ENCODE data around the gene SMAD5.

The SMAD5 gene

GRCh38 chr5:136200761-136201160 is 68.1 kb downstream of the SMAD5 start:
- Mint-ChIP-seq H3K27ac (no peak overlapping the region), H3K4me1 (peaks cover 43% of the 10 kb centered on the region), H3K27me3 (ENCODE audit: low read depth, poor library complexity) (peaks cover 26% of the 10 kb centered on the region), H3K36me3 (ENCODE audit: low read depth) (no peaks in the 10 kb centered on the region), H3K4me3 (no peak overlapping the region), H3K9me3 (no peaks in the 10 kb centered on the region)
- DNase-seq: no peak
- no peak for TF ChIP-seq CTCF (IDR thresholded peaks at IDR 0.05)

GRCh38 chr5:136201870-136202269 is 69.2 kb downstream of the SMAD5 start:
- peak overlapping the region; percentile 13 for H3K4me3 Mint-ChIP-seq
- no peaks in the 10 kb centered on the region for H3K9me3 Mint-ChIP-seq
- peaks cover 17% of the 10 kb centered on the region for H3K27me3 Mint-ChIP-seq (ENCODE audit: low read depth, poor library complexity)
- TF ChIP-seq CTCF (IDR thresholded peaks at IDR 0.05): no peak
- peaks cover 35% of the 10 kb centered on the region for H3K4me1 Mint-ChIP-seq
- no peak for DNase-seq
- peak overlapping the region; percentile 12 for H3K27ac Mint-ChIP-seq
- no peaks in the 10 kb centered on the region for H3K36me3 Mint-ChIP-seq (ENCODE audit: low read depth)

GRCh38 chr5:136202469-136203205 is 70.0 kb downstream of the SMAD5 start:
- Mint-ChIP-seq H3K27ac (no peak overlapping the region), H3K36me3 (ENCODE audit: low read depth) (no peaks in the 10 kb centered on the region), H3K27me3 (ENCODE audit: low read depth, poor library complexity) (peaks cover 16% of the 10 kb centered on the region), H3K4me1 (peaks cover 35% of the 10 kb centered on the region), H3K9me3 (no peaks in the 10 kb centered on the region), H3K4me3 (peak overlapping the region; percentile 76)
- peak; percentile 56 for DNase-seq
- no peak for TF ChIP-seq CTCF (IDR thresholded peaks at IDR 0.05)

- no peaks in the 10 kb centered on the region for H3K9me3 Mint-ChIP-seq
- DNase-seq: no peak
- H3K36me3 Mint-ChIP-seq (ENCODE audit: low read depth): no peaks in the 10 kb centered on the region
- peaks cover 12% of the 10 kb centered on the region for H3K27me3 Mint-ChIP-seq (ENCODE audit: low read depth, poor library complexity)
- H3K27ac Mint-ChIP-seq: peak overlapping the region; percentile 53
- peak overlapping the region; percentile 76 for H3K4me3 Mint-ChIP-seq
- TF ChIP-seq CTCF (IDR thresholded peaks at IDR 0.05): no peak
- H3K4me1 Mint-ChIP-seq: peaks cover 35% of the 10 kb centered on the region
Measured at GRCh38 chr5:136203303-136203922, 70.8 kb downstream of the SMAD5 start.

- Mint-ChIP-seq H3K4me1 (peaks cover 29% of the 10 kb centered on the region), H3K27me3 (ENCODE audit: low read depth, poor library complexity) (peaks cover 13% of the 10 kb centered on the region)
- no peak for TF ChIP-seq CTCF (IDR thresholded peaks at IDR 0.05)
Measured at GRCh38 chr5:136205061-136205702, 72.5 kb downstream of the SMAD5 start.

More at GRCh38 chr5:136205061-136205702, 72.5 kb downstream of the SMAD5 start:
- Mint-ChIP-seq H3K27ac (no peak overlapping the region), H3K4me3 (no peak overlapping the region), H3K9me3 (no peaks in the 10 kb centered on the region), H3K36me3 (ENCODE audit: low read depth) (no peaks in the 10 kb centered on the region)
- no peak for DNase-seq
